GM21825 (cell line): Measurements from ENCODE around the gene CMTR1.
A peak's percentile ranks its signal among the peaks of the same experiment; 100 is the strongest.
"Not testable (repeated sequence)": the region's sequence is repeated elsewhere in the genome, so short reads cannot be mapped to it uniquely, and the experiment has no call there.

Source experiments
- ATAC-seq: cut with Tn5 transposase; IDR thresholded peaks from one replicate; pipeline ENCODE4 v1.9.1; 2021; ENCODE audit warnings: mild to moderate bottlenecking, moderate library complexity; ENCODE audit not compliant: unreplicated experiment

CMTR1 gene

GRCh38 chr6:37432916-37433656 is at the start of gene CMTR1:
Gene CMTR1 (plus strand): TSS chr6:37433221. CDS start chr6:37435630, 2,409 bp downstream.
- ATAC-seq, result peak; percentile 85

- ATAC-seq, result no peak
Measured at GRCh38 chr6:37388578-37388977, 44.4 kb upstream of the CMTR1 start.

- ATAC-seq, result no peak
Measured at GRCh38 chr6:37389857-37390256, 43.2 kb upstream of the CMTR1 start.

GRCh38 chr6:37391120-37391519 is 41.9 kb upstream of the CMTR1 start:
- no peak for ATAC-seq

GRCh38 chr6:37392821-37393220 is 40.2 kb upstream of the CMTR1 start:
- no peak for ATAC-seq

GRCh38 chr6:37393381-37393929 is 39.6 kb upstream of the CMTR1 start:
- no peak for ATAC-seq

GRCh38 chr6:37396571-37397180 is 36.3 kb upstream of the CMTR1 start:
- no peak for ATAC-seq

- ATAC-seq, result no peak
Measured at GRCh38 chr6:37399131-37399530, 33.9 kb upstream of the CMTR1 start.

- no peak for ATAC-seq
Measured at GRCh38 chr6:37399795-37400490, 33.1 kb upstream of the CMTR1 start.

- ATAC-seq, result not testable (repeated sequence)
Measured at GRCh38 chr6:37401658-37402057, 31.4 kb upstream of the CMTR1 start.

- ATAC-seq, result no peak
Measured at GRCh38 chr6:37406726-37407341, 26.2 kb upstream of the CMTR1 start.

GRCh38 chr6:37407948-37408347 is 25.1 kb upstream of the CMTR1 start:
- ATAC-seq, result no peak

GRCh38 chr6:37409501-37409900 is 23.5 kb upstream of the CMTR1 start:
- no peak for ATAC-seq

GRCh38 chr6:37417393-37417792 is 15.6 kb upstream of the CMTR1 start:
- ATAC-seq, result no peak

GRCh38 chr6:37418722-37419121 is 14.3 kb upstream of the CMTR1 start:
- ATAC-seq, result no peak

GRCh38 chr6:37426058-37426944 is 6.7 kb upstream of the CMTR1 start:
- ATAC-seq, result no peak

- ATAC-seq, result no peak
Measured at GRCh38 chr6:37426945-37427510, 6.0 kb upstream of the CMTR1 start.

- ATAC-seq, result no peak
Measured at GRCh38 chr6:37429352-37429750, 3.7 kb upstream of the CMTR1 start.

- peak; percentile 6 for ATAC-seq
Measured at GRCh38 chr6:37432590-37432915, 468 bp upstream of the CMTR1 start.

GRCh38 chr6:37433657-37434271 is 743 bp downstream of the CMTR1 start:
- ATAC-seq, result peak; percentile 34
